HepG2 (cell line): ENCODE measurements around the gene RABEPK. TPM values are rescaled to one million over a fixed set of nuclear protein-coding genes. Genes with fewer than 3 reads are reported as not detected.

Source experiments
- ATAC-seq: fragments of 200-7000 bp; cut with Tn5 transposase; 3 replicates; pipeline ENCODE4 v1.9.1; 2020; ENCODE audit warnings: mild to moderate bottlenecking, moderate library complexity
- BruUV-seq: library from RNA; stranded (reverse); fragments of 400-500 nt; replicated peaks from 2 replicates; lab custom pipeline; 2021; lab: Mats Ljungman, UMichigan
- CTCF ChIA-PET: fragments of 300-600 bp; formaldehyde crosslinking; extraction: SDS; loops from one replicate; lab custom pipeline; 2021; ENCODE audit warnings: low total read pairs, inconsistent platforms, low intra/inter-chr PET ratio; lab: Yijun Ruan, JAX
- POLR2A ChIA-PET: fragments of 350-600 bp; sonication (Branson Sonifier 250); formaldehyde crosslinking; loops from one replicate; lab custom pipeline; 2020; ENCODE audit warnings: antibody characterized with exemption, inconsistent platforms; lab: Yijun Ruan, JAX
- DNase-seq: peaks from one replicate; pipeline ENCODE4 v3.0.0-alpha.2; 2015; ENCODE audit warnings: low spot score
- FAIRE-seq: peaks from 3 replicates; lab custom pipeline; 2011; peaks lifted over from hg19 to GRCh38; lab: Jason Lieb, UNC
- H2AFZ ChIP-seq: one replicate; pipeline ENCODE4 v1.6.1; 2011; ENCODE audit warnings: low read length, inconsistent platforms
- H3K27ac ChIP-seq: fragments of 300-600 bp; 3 replicates; pipeline ENCODE4 v1.8.0; 2011; ENCODE audit warnings: mixed run types, mild to moderate bottlenecking, mixed read lengths, low read length, inconsistent platforms; ENCODE audit not compliant: insufficient read depth; ENCODE audit errors: extremely low read length
- H3K27me3 ChIP-seq, 2 experiments: fragments of 200-600 bp in 1 of 2; 2 replicates in 1 of 2; 3 replicates in 1 of 2; pipeline versions ENCODE4 v1.6.0 to v1.8.0; 2011; ENCODE audit warnings: low read length in 2 of 2, mild to moderate bottlenecking in 2 of 2, moderate library complexity in 2 of 2, inconsistent platforms in 1 of 2; ENCODE audit not compliant: insufficient read depth in 2 of 2, control insufficient read depth in 1 of 2
- H3K36me3 ChIP-seq, 2 experiments: fragments of 200-600 bp in 1 of 2; replicated peaks in 1 of 2; 2 replicates in 1 of 2; 3 replicates in 1 of 2; pipeline versions ENCODE4 v1.5.1 to v1.8.0; 2011; ENCODE audit warnings: low read length in 2 of 2, inconsistent platforms in 1 of 2; ENCODE audit not compliant: insufficient read depth in 2 of 2, control insufficient read depth in 1 of 2
- H3K4me1 ChIP-seq: 2 replicates; pipeline ENCODE4 v1.5.1; 2012; ENCODE audit warnings: low read length, inconsistent platforms; ENCODE audit not compliant: insufficient read depth
- H3K4me2 ChIP-seq: 2 replicates; pipeline ENCODE4 v1.6.0; 2011; ENCODE audit warnings: low read depth, low read length, inconsistent platforms
- H3K4me3 ChIP-seq, 3 experiments: fragments of 200-600 bp in 1 of 3; sonication (generic), shearing (Covaris generic) in 1 of 3; replicated peaks in 1 of 3; 2 replicates each; pipeline ENCODE4 v1.5.1; 2011 to 2016; ENCODE audit warnings: low read length in 3 of 3, inconsistent platforms in 2 of 3, low read depth in 2 of 3, mild to moderate bottlenecking in 2 of 3, control low read depth in 1 of 3, mixed read lengths in 1 of 3; ENCODE audit not compliant: insufficient read depth in 1 of 3
- H3K79me2 ChIP-seq: one replicate; pipeline ENCODE4 v1.6.1; 2011; ENCODE audit warnings: low read length, inconsistent platforms; ENCODE audit not compliant: insufficient read depth
- H3K9ac ChIP-seq: 2 replicates; pipeline ENCODE4 v1.6.0; 2011; ENCODE audit warnings: mild to moderate bottlenecking, low read depth, low read length, inconsistent platforms; ENCODE audit not compliant: insufficient read depth
- H3K9me3 ChIP-seq: 2 replicates; pipeline ENCODE4 v1.5.1; 2012; ENCODE audit warnings: mild to moderate bottlenecking, low read length
- H4K20me1 ChIP-seq: 2 replicates; pipeline ENCODE4 v1.6.0; 2011; ENCODE audit warnings: inconsistent platforms, mild to moderate bottlenecking, low read length, moderate library complexity; ENCODE audit not compliant: insufficient read depth
- CBX5 ChIP-seq: sonication (generic); formaldehyde crosslinking; IDR thresholded peaks from 2 replicates; pipeline ENCODE4 v1.4.0; 2020; ENCODE audit warnings: missing genetic modification reagents, borderline replicate concordance
- NCOA1 ChIP-seq: sonication (generic); formaldehyde crosslinking; IDR thresholded peaks from 2 replicates; pipeline ENCODE4 v1.9.0; 2021; ENCODE audit warnings: missing genetic modification reagents
- PRPF4 ChIP-seq: fragments of 200-400 bp; formaldehyde crosslinking; IDR thresholded peaks from 2 replicates; pipeline ENCODE4 v1.6.1; 2016; ENCODE audit warnings: low read length, low read depth; ENCODE audit not compliant: poor library complexity, severe bottlenecking
- TCF7 ChIP-seq: sonication (generic); IDR thresholded peaks from 2 replicates; pipeline ENCODE4 v1.6.1; 2016; ENCODE audit warnings: antibody characterized with exemption, low read depth
- ZBTB38 ChIP-seq: sonication (generic); formaldehyde crosslinking; IDR thresholded peaks from 2 replicates; pipeline ENCODE4 v1.5.1; 2020; ENCODE audit warnings: mild to moderate bottlenecking, missing genetic modification reagents
- ZNF205 ChIP-seq: IDR thresholded peaks from 2 replicates; pipeline ENCODE4 v1.6.1; 2018; ENCODE audit warnings: missing biosample characterization, missing genetic modification reagents
- ZNF441 ChIP-seq: sonication (generic); formaldehyde crosslinking; IDR thresholded peaks from 2 replicates; pipeline ENCODE4 v1.7.0; 2021; ENCODE audit warnings: missing genetic modification reagents, borderline replicate concordance
- ZNF605 ChIP-seq: sonication (generic); formaldehyde crosslinking; IDR thresholded peaks from 2 replicates; pipeline ENCODE4 v1.8.0; 2022; ENCODE audit warnings: mild to moderate bottlenecking, missing genetic modification reagents
- ZNF781 ChIP-seq: sonication (generic); formaldehyde crosslinking; IDR thresholded peaks from 2 replicates; pipeline ENCODE4 v1.5.1; 2020; ENCODE audit warnings: borderline replicate concordance, mild to moderate bottlenecking, missing genetic modification reagents; ENCODE audit errors: not compliant biosample characterization
- ZNF878 ChIP-seq: sonication (generic); formaldehyde crosslinking; IDR thresholded peaks from 2 replicates; pipeline ENCODE4 v1.8.1; 2023; ENCODE audit warnings: mild to moderate bottlenecking, missing genetic modification reagents, moderate library complexity
- WGBS: methylation state at CpG from one replicate; pipeline ENCODE4 v1.1.6; 2017; ENCODE audit warnings: low lambda C conversion rate; 5-methylcytosine and 5-hydroxymethylcytosine counted together
- in situ Hi-C: cut with HindIII; loops from 2 replicates; pipeline ENCODE4 v1.10.0; 2017; ENCODE audit warnings: low pct_unique_long_range_greater_than_20kb; ENCODE audit not compliant: extremely low pct_ligation_motif_present
- intact Hi-C: fragments of 100-400 bp; cut with micrococcal nuclease; formaldehyde crosslinking; loops from one replicate; pipeline ENCODE4 v1.10.0; 2022; ENCODE audit not compliant: unreplicated experiment
- polyA plus RNA-seq, 8 experiments: library from polyadenylated mRNA; depleted of rRNA in 3 of 8; stranded (reverse) in 7 of 8; unstranded in 1 of 8; fragments of >200 nt; fragmentation: Illumina TruSeq in 4 of 8; extraction: Trizol in 4 of 8; gene quantifications; 2 replicates each; pipeline versions ENCODE4 v1.2.1 to v1.2.3, GENCODE V29; 2011 to 2016; ENCODE audit warnings: low read depth in 4 of 8, missing spikeins in 1 of 8, mixed read lengths in 1 of 8; ENCODE audit not compliant: insufficient read depth in 1 of 8
- total RNA-seq, 5 experiments: library from RNA; depleted of rRNA; stranded (reverse); fragments of >200 nt; fragmentation: Illumina TruSeq; extraction: Trizol; gene quantifications; 2 replicates each; pipeline ENCODE4 v1.2.3, GENCODE V29; 2016; ENCODE audit warnings: low read depth in 1 of 5
- TF ChIP-seq, protein P1 (sequence below): sonication (generic); formaldehyde crosslinking; IDR thresholded peaks from 2 replicates; pipeline ENCODE4 v1.5.0; 2020; ENCODE audit warnings: mild to moderate bottlenecking, missing genetic modification reagents, borderline replicate concordance
- TF ChIP-seq, protein P2 (sequence below): sonication (generic); formaldehyde crosslinking; conservative IDR thresholded peaks from 2 replicates; pipeline ENCODE4 v1.5.0; 2020; ENCODE audit warnings: missing genetic modification reagents
- TF ChIP-seq, protein P3 (sequence below): sonication (generic); formaldehyde crosslinking; IDR thresholded peaks from 2 replicates; pipeline ENCODE4 v1.8.1; 2022; ENCODE audit warnings: mild to moderate bottlenecking, missing genetic modification reagents
- TF ChIP-seq, protein P4 (sequence below): sonication (generic); formaldehyde crosslinking; IDR thresholded peaks from 2 replicates; pipeline ENCODE4 v1.4.0; 2020; ENCODE audit warnings: missing genetic modification reagents

Gene RABEPK
- total and polyA plus RNA-seq, 2 of the 13 experiments (the other 11 are each of a cell fraction or from before 2014, with no cell fraction given), result 75.5 to 90.0 TPM

DNA sequence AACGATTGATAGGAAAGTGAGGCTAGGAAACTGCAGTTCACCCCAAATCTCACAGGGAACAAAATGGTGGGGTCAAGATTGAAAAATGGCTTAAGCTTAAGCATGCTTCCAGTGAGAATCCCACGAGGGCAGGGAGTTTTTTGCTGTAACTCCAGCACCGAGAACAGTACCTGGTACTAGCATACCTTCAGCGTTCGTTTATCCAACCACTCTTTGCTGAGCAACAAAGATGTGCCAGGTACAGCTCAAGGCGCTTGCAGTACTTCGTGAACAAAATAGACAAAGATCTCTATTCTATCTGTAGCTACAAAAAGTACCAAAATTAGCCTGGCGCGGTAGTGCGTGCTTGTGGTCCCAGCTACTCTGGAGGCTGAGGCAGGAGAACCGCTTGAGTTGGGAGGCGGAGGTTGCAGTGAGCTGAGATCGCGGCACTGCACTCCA lies 10.0 kb upstream of the RABEPK start:
- peak overlapping the region; percentile 72 for H3K27ac ChIP-seq
- no peaks in the 10 kb centered on the region for H4K20me1 ChIP-seq
- TSS peak; percentile 94 for BruUV-seq
- no peaks in the 10 kb centered on the region for H3K36me3 ChIP-seq
- peak overlapping the region; percentile 86 for H2AFZ ChIP-seq
- WGBS, result 67% methylated on average over 14 of the region's 14 CpGs
- peaks cover 57% of the 10 kb centered on the region for H3K4me1 ChIP-seq
- DNase-seq, result no peak
- no peak for ATAC-seq
- CTCF ChIA-PET, result no interaction called here
- no peaks in the 10 kb centered on the region; a peak in 1 of 5 replicates for H3K27me3 ChIP-seq
- H3K4me3 ChIP-seq, result peak overlapping the region; percentile 91 to 100 (median 98)
- POLR2A ChIA-PET, result interaction anchor here (0.8 to 3.2 kb wide), 3 partner anchors 9 to 72 kb away, joined by 3 to 29 read pairs (median 11); partner anchors contain the start of genes GAPVD1, HSPA5 and RABEPK
- in situ Hi-C loops, result no loop called here
- peaks cover 36% of the 10 kb centered on the region for H3K79me2 ChIP-seq
- no peaks in the 10 kb centered on the region for H3K9me3 ChIP-seq
- TF ChIP-seq ZBTB38 (peak; percentile 93), NCOA1 (CRISPR knock-in tag) (0 out of 2 replicates have a peak, but pooled peaks have one; percentile 20), ZNF605 (CRISPR knock-in tag) (no peak), ZNF205 (CRISPR knock-in tag) (0 out of 2 replicates have a peak, but pooled peaks have one; percentile 24), PRPF4 (peak; percentile 27), ZNF441 (CRISPR knock-in tag) (no peak), ZNF781 (CRISPR knock-in tag) (no peak), CBX5 (CRISPR knock-in tag) (0 out of 2 replicates have a peak, but pooled peaks have one; percentile 44), TCF7 (no peak), ZNF878 (CRISPR knock-in tag) (0 out of 2 replicates have a peak, but pooled peaks have one; percentile 4)
- TF ChIP-seq, protein P1, sequence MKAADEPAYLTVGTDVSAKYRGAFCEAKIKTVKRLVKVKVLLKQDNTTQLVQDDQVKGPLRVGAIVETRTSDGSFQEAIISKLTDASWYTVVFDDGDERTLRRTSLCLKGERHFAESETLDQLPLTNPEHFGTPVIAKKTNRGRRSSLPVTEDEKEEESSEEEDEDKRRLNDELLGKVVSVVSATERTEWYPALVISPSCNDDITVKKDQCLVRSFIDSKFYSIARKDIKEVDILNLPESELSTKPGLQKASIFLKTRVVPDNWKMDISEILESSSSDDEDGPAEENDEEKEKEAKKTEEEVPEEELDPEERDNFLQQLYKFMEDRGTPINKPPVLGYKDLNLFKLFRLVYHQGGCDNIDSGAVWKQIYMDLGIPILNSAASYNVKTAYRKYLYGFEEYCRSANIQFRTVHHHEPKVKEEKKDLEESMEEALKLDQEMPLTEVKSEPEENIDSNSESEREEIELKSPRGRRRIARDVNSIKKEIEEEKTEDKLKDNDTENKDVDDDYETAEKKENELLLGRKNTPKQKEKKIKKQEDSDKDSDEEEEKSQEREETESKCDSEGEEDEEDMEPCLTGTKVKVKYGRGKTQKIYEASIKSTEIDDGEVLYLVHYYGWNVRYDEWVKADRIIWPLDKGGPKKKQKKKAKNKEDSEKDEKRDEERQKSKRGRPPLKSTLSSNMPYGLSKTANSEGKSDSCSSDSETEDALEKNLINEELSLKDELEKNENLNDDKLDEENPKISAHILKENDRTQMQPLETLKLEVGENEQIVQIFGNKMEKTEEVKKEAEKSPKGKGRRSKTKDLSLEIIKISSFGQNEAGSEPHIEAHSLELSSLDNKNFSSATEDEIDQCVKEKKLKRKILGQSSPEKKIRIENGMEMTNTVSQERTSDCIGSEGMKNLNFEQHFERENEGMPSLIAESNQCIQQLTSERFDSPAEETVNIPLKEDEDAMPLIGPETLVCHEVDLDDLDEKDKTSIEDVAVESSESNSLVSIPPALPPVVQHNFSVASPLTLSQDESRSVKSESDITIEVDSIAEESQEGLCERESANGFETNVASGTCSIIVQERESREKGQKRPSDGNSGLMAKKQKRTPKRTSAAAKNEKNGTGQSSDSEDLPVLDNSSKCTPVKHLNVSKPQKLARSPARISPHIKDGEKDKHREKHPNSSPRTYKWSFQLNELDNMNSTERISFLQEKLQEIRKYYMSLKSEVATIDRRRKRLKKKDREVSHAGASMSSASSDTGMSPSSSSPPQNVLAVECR (CRISPR knock-in tag), result no peak
- TF ChIP-seq, protein P2, sequence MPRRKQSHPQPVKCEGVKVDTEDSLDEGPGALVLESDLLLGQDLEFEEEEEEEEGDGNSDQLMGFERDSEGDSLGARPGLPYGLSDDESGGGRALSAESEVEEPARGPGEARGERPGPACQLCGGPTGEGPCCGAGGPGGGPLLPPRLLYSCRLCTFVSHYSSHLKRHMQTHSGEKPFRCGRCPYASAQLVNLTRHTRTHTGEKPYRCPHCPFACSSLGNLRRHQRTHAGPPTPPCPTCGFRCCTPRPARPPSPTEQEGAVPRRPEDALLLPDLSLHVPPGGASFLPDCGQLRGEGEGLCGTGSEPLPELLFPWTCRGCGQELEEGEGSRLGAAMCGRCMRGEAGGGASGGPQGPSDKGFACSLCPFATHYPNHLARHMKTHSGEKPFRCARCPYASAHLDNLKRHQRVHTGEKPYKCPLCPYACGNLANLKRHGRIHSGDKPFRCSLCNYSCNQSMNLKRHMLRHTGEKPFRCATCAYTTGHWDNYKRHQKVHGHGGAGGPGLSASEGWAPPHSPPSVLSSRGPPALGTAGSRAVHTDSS, result no peak
- TF ChIP-seq, protein P3, sequence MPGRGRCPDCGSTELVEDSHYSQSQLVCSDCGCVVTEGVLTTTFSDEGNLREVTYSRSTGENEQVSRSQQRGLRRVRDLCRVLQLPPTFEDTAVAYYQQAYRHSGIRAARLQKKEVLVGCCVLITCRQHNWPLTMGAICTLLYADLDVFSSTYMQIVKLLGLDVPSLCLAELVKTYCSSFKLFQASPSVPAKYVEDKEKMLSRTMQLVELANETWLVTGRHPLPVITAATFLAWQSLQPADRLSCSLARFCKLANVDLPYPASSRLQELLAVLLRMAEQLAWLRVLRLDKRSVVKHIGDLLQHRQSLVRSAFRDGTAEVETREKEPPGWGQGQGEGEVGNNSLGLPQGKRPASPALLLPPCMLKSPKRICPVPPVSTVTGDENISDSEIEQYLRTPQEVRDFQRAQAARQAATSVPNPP, result 0 out of 2 replicates have a peak, but pooled peaks have one; percentile 20
- TF ChIP-seq, protein P4, sequence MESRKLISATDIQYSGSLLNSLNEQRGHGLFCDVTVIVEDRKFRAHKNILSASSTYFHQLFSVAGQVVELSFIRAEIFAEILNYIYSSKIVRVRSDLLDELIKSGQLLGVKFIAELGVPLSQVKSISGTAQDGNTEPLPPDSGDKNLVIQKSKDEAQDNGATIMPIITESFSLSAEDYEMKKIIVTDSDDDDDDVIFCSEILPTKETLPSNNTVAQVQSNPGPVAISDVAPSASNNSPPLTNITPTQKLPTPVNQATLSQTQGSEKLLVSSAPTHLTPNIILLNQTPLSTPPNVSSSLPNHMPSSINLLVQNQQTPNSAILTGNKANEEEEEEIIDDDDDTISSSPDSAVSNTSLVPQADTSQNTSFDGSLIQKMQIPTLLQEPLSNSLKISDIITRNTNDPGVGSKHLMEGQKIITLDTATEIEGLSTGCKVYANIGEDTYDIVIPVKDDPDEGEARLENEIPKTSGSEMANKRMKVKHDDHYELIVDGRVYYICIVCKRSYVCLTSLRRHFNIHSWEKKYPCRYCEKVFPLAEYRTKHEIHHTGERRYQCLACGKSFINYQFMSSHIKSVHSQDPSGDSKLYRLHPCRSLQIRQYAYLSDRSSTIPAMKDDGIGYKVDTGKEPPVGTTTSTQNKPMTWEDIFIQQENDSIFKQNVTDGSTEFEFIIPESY, result peak; percentile 71; the same call in 1 of the 2 replicates
- TF ChIP-seq, all 625 proteins: peak for 8
- Histone ChIP-seq H3K9ac (peak overlapping the region; percentile 98), H3K4me2 (peak overlapping the region; percentile 84)
- FAIRE-seq, result no peak
- intact Hi-C loops, result no loop called here
